IPS-18a (cell line): ENCODE results near the gene RASGRF1.
A peak's percentile ranks its signal among the peaks of the same experiment; 100 is the strongest.

ENCODE experiments used
- H3K27ac ChIP-seq: one replicate; pipeline ENCODE4 v1.5.1; 2013; ENCODE audit warnings: low read length
- H3K27me3 ChIP-seq: one replicate; pipeline ENCODE4 v1.6.1; 2013; ENCODE audit warnings: mild to moderate bottlenecking, low read length; ENCODE audit not compliant: control insufficient read depth, insufficient read depth
- H3K36me3 ChIP-seq: one replicate; pipeline ENCODE4 v1.6.1; 2013; ENCODE audit warnings: low read depth, low read length; ENCODE audit not compliant: control insufficient read depth
- H3K4me1 ChIP-seq: one replicate; pipeline ENCODE4 v1.6.1; 2013; ENCODE audit warnings: low read depth, low read length; ENCODE audit not compliant: control insufficient read depth
- H3K4me3 ChIP-seq: one replicate; pipeline ENCODE4 v1.5.1; 2013; ENCODE audit warnings: low read length
- H3K9ac ChIP-seq: one replicate; pipeline ENCODE4 v1.6.1; 2013; ENCODE audit warnings: mild to moderate bottlenecking, low read length, moderate library complexity
- H3K9me3 ChIP-seq: one replicate; pipeline ENCODE4 v1.6.1; 2013; ENCODE audit warnings: low read depth, low read length; ENCODE audit not compliant: control insufficient read depth

The RASGRF1 gene

DNA sequence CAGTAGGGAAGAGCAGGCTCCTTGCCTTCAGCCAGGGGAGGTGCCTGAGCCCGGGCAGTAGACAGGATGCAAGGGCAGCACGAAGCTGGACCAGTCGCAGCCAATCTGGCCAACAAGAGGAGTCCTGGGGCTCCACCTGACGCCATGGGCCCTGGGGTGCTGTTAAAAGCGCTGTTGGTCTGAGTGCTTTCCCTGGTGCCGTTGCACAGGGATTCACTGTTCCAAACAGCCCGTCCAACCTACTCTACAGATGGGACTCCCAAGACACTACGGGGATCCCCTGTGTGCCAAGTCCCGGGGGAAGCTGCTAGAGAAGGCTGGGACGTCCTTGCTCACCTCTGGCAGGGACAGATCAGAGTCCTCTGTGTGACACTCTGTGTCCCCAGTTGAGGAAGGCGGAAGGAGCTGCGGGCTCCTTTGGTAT is 146.4 kb downstream of the RASGRF1 start:
- no peaks in the 10 kb centered on the region for H3K36me3 ChIP-seq
- H3K4me3 ChIP-seq, result peak overlapping the region; percentile 69
- H3K27ac ChIP-seq, result no peak overlapping the region
- no peaks in the 10 kb centered on the region for H3K4me1 ChIP-seq
- peak overlapping the region; percentile 22 for H3K9ac ChIP-seq
- no peaks in the 10 kb centered on the region for H3K9me3 ChIP-seq
- peaks cover 30% of the 10 kb centered on the region for H3K27me3 ChIP-seq

DNA sequence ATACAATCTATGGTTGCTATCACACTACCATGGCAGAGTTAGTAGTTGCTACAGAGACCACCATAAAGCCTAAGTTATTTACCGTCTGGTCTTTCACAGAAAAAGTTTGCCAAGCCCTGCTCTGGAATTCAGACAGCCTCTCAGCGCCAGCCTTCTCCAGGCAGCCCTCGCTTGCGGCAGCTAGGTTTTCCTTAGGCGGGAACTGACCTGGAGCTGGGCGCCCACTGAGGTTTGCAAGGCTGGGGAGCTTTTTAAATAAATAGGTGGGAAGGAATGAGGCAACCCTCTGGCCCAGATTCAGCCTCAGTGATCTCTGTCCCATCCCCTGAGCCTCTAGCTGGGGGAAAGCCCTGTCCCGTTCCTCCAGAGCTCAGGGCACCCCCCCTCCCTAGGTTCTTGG is 146.9 kb downstream of the RASGRF1 start:
- H3K27me3 ChIP-seq, result peaks cover 30% of the 10 kb centered on the region
- no peaks in the 10 kb centered on the region for H3K4me1 ChIP-seq
- H3K27ac ChIP-seq, result no peak overlapping the region
- H3K36me3 ChIP-seq, result no peaks in the 10 kb centered on the region
- no peaks in the 10 kb centered on the region for H3K9me3 ChIP-seq
- no peak overlapping the region for H3K9ac ChIP-seq
- H3K4me3 ChIP-seq, result no peak overlapping the region

DNA sequence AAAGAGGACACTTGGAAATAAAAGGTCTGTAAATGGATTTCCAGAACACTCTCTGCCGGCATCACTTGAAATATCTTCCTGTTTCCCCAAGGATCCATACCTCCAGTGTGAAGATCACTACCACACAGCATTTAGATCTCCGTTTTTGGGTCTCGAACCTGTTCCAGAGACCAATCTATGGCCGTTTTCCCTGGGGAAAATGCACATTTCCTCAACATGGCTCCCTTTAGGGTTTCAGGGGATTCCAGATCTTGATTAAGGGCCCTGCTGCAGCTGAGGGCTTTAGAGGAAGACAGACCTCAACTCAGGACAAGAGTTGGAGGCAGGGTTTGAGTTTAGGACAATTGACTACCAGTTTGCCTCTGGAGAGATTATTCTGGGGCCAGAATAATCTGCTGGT is 147.8 kb downstream of the RASGRF1 start:
- peaks cover 30% of the 10 kb centered on the region for H3K27me3 ChIP-seq
- no peak overlapping the region for H3K27ac ChIP-seq
- no peaks in the 10 kb centered on the region for H3K36me3 ChIP-seq
- no peaks in the 10 kb centered on the region for H3K4me1 ChIP-seq
- H3K9me3 ChIP-seq, result no peaks in the 10 kb centered on the region
- no peak overlapping the region for H3K9ac ChIP-seq
- H3K4me3 ChIP-seq, result no peak overlapping the region

DNA sequence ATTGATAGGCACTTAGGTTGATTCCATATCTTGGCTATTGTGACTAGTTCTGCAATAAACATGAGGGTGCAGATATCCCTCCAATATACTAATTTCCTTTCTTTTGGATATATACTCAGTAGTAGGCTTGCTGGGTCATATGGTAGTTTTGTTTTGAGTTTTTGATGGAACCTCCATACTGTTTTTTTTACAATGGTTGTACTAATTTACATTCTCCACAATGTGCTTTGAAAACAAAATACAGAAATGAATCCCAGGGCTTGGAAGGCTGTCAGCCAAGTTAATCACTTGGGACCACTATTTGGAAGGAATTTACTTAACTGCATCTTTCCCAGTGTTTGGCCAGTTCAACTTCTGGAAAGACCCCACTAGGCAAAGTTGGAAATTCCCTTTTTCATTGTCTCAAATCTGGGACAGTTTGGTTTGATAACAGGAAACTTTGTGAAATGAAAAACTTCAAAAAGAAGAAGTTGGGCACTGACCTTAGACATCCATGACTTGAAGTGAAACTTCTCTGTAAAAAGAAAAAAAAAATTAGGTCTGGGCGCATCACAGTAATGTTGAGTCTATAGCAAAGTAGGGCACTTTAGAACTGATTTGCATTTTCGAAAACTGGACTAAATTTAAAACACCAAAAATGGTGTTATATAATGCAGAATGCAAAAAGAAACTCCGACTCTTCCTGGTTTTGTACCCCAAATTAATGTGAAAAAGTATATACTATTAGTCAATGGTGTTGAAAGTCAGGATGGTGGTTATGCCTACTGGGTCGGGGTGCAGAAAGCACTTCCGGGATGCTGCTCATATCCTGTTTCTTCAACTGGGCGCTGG is 151.7 kb downstream of the RASGRF1 start:
- Histone ChIP-seq H3K9ac (no peak overlapping the region), H3K27me3 (peaks cover 14% of the 10 kb centered on the region), H3K36me3 (no peaks in the 10 kb centered on the region), H3K4me1 (no peaks in the 10 kb centered on the region), H3K27ac (no peak overlapping the region), H3K4me3 (no peak overlapping the region), H3K9me3 (no peaks in the 10 kb centered on the region)

DNA sequence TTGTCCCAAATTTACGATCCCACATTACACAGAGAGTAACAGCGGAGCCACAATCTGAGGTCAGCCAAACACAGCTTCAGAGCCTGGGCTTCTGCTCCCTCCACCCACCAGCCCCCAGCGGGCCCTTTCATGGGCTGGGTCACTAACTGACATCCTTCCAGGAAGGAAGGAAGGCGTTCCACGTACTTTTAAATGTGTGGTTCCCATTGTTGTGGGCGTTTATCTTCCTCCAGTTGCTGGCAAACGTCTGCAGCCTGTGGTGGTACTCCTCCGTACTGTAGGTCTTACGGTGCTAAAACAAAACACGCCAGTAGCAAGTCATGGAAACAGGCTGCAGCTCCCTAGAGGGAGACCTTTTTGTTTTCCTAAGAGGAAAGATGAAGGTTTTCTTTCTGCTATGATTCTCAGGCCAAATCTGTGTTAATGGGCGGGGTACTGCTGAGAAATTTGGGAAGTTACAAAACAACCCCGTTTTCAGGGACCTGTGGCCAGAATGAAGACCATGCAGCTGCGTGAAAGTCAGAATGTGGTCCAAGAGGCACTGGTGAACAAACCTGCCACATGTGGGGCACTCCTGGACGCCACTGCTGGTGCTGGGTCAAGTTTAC is 153.3 kb downstream of the RASGRF1 start:
- no peaks in the 10 kb centered on the region for H3K9me3 ChIP-seq
- no peak overlapping the region for H3K9ac ChIP-seq
- H3K36me3 ChIP-seq, result no peaks in the 10 kb centered on the region
- H3K4me3 ChIP-seq, result no peak overlapping the region
- no peaks in the 10 kb centered on the region for H3K4me1 ChIP-seq
- no peak overlapping the region for H3K27ac ChIP-seq
- no peaks in the 10 kb centered on the region for H3K27me3 ChIP-seq

DNA sequence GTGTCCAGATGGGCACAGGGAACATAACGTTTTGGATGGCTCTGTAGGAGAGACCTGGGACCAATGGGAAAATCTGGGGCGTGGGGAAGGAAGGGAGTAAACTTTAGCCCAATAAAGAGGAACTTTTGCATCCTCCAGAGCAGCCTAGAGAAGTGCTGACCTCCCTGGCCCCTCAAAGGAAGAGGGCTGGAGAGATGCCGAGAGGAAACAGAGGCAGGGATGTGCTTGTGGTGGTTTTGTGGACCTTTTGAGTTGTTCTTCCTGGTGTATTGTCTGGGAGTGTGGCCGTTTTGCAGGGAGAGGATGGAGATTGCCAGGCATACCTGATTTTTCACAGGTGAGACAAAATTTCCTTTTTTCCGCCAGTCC is 155.9 kb downstream of the RASGRF1 start:
- Histone ChIP-seq H3K27me3 (no peaks in the 10 kb centered on the region), H3K9me3 (no peaks in the 10 kb centered on the region), H3K36me3 (no peaks in the 10 kb centered on the region), H3K4me3 (no peak overlapping the region), H3K27ac (no peak overlapping the region), H3K9ac (no peak overlapping the region), H3K4me1 (no peaks in the 10 kb centered on the region)

DNA sequence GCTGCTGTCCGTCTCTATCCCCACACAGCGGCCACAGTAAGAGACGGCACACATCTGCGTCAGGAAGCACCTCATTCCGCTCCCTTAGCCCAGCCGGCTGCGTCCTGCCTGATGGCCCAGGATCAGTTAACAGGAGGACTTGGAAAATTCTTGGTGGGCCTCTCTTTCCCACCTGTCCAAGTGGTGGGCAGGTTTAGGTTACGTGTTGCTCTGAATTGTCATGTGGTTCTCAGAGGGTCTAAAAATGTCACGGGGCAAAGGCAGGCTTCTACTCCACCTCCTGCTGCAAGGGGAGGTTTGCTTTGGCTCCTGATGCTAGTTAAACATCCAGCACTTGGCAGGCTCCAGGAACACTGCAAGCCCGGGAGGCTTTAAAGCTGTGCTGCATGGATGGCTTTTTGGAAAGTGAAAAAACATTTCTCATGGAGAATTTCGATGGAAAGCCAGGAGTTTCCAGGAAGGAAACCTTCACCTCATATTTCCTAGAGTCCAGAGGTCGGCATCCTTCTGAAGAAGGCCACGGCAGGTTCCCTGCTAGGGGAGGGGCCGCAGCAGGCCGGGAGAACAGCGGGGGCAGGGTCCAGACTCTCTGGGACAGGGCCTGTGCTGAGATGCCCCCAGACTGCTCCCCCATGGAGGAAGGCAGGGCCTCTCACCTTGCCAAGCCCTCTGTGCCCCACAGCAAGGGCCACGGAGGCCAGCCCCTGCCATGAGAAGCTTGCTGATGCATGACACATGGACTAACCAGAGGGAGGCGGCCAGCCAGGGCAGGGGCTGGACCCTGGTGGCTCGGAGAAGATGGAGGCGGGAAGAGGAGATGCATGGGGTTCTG is 156.5 kb downstream of the RASGRF1 start:
- H3K4me1 ChIP-seq, result no peaks in the 10 kb centered on the region
- H3K27ac ChIP-seq, result no peak overlapping the region
- H3K4me3 ChIP-seq, result no peak overlapping the region
- H3K27me3 ChIP-seq, result no peaks in the 10 kb centered on the region
- H3K9me3 ChIP-seq, result no peaks in the 10 kb centered on the region
- no peak overlapping the region for H3K9ac ChIP-seq
- H3K36me3 ChIP-seq, result no peaks in the 10 kb centered on the region

DNA sequence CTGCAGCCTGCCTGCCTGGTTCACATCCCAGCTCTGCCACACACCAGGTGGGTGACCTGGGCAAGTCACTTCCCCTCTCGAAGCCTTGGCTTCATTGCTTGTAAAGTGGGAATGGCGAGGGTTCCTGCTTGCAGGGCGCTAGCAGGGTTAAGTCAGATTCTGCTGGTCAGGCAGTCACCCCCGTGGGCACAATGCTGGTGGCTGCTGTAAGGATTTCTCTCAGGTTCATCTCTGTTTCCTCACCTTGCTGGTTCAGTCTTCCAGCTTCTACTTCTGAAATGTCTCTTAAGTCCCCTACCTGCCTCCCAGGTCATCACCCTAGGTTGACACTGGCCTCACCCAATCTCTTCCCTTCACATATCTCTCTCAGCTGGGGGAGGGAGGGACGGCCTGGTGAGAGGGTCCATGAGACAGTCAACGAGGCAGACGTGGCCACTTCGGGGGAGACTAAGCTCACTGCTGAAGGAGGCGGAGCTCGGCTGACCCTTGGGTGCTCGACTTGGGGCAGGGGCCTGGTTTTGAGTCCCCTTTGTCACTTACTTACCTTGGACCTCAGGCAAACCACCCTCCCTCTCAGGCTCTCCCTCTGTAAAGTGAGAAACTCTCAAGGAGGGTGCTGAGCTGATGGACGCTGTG is 157.3 kb downstream of the RASGRF1 start:
- Histone ChIP-seq H3K4me3 (no peak overlapping the region), H3K27me3 (no peaks in the 10 kb centered on the region), H3K27ac (no peak overlapping the region), H3K9me3 (no peaks in the 10 kb centered on the region), H3K9ac (no peak overlapping the region), H3K4me1 (no peaks in the 10 kb centered on the region), H3K36me3 (no peaks in the 10 kb centered on the region)

DNA sequence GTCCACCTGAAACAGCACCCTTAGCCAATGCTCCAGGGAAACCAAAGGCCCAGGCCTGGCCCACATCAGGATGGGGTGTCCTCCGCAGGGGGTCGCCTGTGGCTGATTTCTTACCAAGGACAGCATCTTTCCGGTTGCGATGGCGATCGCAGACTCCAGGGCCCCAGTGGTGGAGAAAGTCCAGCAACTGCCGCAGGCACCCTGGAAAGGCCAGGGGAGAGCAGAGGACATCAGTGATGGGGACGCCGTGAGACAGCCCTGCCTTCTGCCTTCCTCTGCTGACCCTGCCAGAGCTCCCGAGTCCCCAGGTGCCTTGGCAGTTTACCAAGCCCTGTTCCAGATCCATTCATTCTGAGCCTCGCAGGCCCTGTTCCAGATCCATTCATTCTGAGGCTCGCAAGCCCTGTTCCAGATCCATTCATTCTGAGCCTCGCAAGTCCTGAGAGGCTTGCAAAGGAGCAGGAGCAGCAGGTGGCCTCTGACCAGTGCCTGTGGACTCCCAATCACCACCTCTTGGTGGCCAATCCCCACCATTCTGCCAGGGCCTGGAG is 158.2 kb downstream of the RASGRF1 start:
- Histone ChIP-seq H3K27ac (no peak overlapping the region), H3K9ac (no peak overlapping the region), H3K9me3 (no peaks in the 10 kb centered on the region), H3K27me3 (no peaks in the 10 kb centered on the region), H3K36me3 (no peaks in the 10 kb centered on the region), H3K4me1 (no peaks in the 10 kb centered on the region), H3K4me3 (no peak overlapping the region)

DNA sequence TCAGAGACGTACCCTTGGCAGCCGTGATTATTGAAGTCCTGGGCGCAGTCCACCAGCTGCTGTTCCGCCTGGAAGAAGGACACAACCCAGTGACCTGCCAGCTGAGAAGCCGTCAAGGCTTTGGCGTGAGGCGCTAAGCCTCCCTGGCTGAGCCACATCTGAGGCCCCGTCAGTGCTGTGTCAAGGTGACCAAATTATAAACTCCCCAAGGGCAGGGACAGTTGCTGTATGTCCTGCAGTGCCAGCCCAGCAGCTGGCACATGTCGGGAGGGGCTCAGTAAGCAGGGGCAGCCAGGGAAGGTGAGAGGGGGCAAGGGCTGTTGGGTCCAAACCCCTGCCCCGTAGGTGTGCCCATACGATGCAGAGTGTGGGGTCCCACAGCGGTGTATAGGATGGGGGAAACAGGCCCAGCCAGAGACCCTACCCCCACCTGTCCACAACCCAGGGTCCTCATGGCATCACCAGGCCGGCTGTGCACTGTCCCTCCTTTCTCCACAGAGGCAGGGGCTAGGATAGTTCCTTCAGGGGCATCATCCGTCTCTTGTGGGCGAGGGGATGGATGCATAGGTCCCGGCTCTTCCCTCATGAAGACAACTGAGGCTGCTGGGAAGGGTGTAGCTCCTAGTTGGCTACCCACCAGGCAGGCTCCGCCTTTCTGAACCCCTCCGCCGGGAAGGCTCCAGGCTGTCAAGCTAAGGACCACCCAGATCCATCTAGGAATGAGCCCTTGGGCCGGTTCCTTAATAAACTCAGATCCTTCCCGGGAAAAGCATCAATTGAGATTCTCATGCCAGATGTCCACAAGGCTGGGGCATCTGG is 158.9 kb downstream of the RASGRF1 start:
- H3K9ac ChIP-seq, result no peak overlapping the region
- no peaks in the 10 kb centered on the region for H3K9me3 ChIP-seq
- H3K4me3 ChIP-seq, result no peak overlapping the region
- no peaks in the 10 kb centered on the region for H3K27me3 ChIP-seq
- H3K27ac ChIP-seq, result no peak overlapping the region
- H3K36me3 ChIP-seq, result no peaks in the 10 kb centered on the region
- H3K4me1 ChIP-seq, result no peaks in the 10 kb centered on the region
